Heart right ventricle (tissue), 16 donors: ENCODE data around the gene SERPINB6. TPM values are rescaled to one million over a fixed set of nuclear protein-coding genes. Genes with fewer than 3 reads are reported as not detected.
"Not testable (repeated sequence)": the region's sequence is repeated elsewhere in the genome, so short reads cannot be mapped to it uniquely, and the experiment has no call there.

Experiments used
- ATAC-seq, 8 donors: fragments of 200-7000 bp; cut with Tn5 transposase; one replicate each; pipeline ENCODE4 v1.9.1; 2020; ENCODE audit warnings: mild to moderate bottlenecking in 8 of 8, moderate library complexity in 8 of 8, moderate number of reproducible peaks in 1 of 8
- DNase-seq, 2 donors: peaks; one replicate each; pipeline ENCODE4 v3.0.0-alpha.2; 2020
- H3K27ac ChIP-seq, 10 donors: fragments of 200-600 bp; sonication (generic) in 2 of 10; one replicate each; pipeline versions ENCODE4 v1.5.0 to v1.8.0; 2020 to 2022; ENCODE audit warnings: mild to moderate bottlenecking in 3 of 10
- H3K27me3 ChIP-seq, 7 donors: fragments of 200-600 bp; one replicate each; pipeline ENCODE4 v1.8.0; 2021 to 2022; ENCODE audit warnings: mild to moderate bottlenecking in 2 of 7
- H3K36me3 ChIP-seq, 9 donors: fragments of 200-600 bp; sonication (generic) in 1 of 9; one replicate each; pipeline versions ENCODE4 v1.5.0 to v1.8.0; 2020 to 2022; ENCODE audit warnings: mild to moderate bottlenecking in 2 of 9
- H3K4me1 ChIP-seq, 9 donors: fragments of 200-600 bp; sonication (generic) in 1 of 9; one replicate each; pipeline versions ENCODE4 v1.5.0 to v1.8.0; 2020 to 2022; ENCODE audit warnings: mild to moderate bottlenecking in 4 of 9
- H3K4me3 ChIP-seq, 10 donors: fragments of 200-600 bp; sonication (generic) in 2 of 10; one replicate each; pipeline versions ENCODE4 v1.5.0 to v1.8.0; 2020 to 2022; ENCODE audit warnings: mild to moderate bottlenecking in 7 of 10, moderate library complexity in 2 of 10
- H3K9me3 ChIP-seq, 11 donors: fragments of 200-600 bp in 10 of 11; sonication (generic) in 2 of 11; one replicate each; pipeline versions ENCODE4 v1.5.0 to v1.8.0; 2013 to 2022; ENCODE audit warnings: mild to moderate bottlenecking in 2 of 11, control low read depth in 1 of 11, moderate library complexity in 1 of 11
- whole genome bisulfite sequencing, 2 donors: extraction: QIAGEN DNeasy Blood & Tissue Kit; methylation state at CpG; one replicate each; pipeline ENCODE4 v1.1.7; 2013; ENCODE audit warnings: inconsistent platforms in 1 of 2; 5-methylcytosine and 5-hydroxymethylcytosine counted together
- intact Hi-C, 10 donors: fragments of 100-400 bp; cut with DNase I; formaldehyde crosslinking; loops; one replicate each; pipeline versions ENCODE4 v1.11.1 to v1.14.2; 2022
- polyA plus RNA-seq, 2 donors: library from polyadenylated mRNA; stranded (reverse); fragments of 200-250 nt; gene quantifications; one replicate each; pipeline ENCODE4 v1.2.3, GENCODE V29; 2013
- total RNA-seq, 10 donors: library from RNA; stranded (reverse); fragmentation: NEBNext Ultra II Directional in 3 of 10; extraction: Animal tissue kit (Norgen Biotek cat#: 25700) in 3 of 10; gene quantifications; one replicate each; pipeline versions ENCODE4 v1.2.1 to v1.2.4, GENCODE V29; 2021 to 2023
- TF ChIP-seq, protein P1 (sequence below), 9 donors: fragments of 200-600 bp; sonication (generic) in 2 of 9; IDR thresholded peaks; one replicate each; pipeline versions ENCODE4 v1.5.0 to v1.8.0; 2021 to 2022; ENCODE audit warnings: antibody characterized with exemption in 9 of 9, mild to moderate bottlenecking in 5 of 9, moderate library complexity in 1 of 9
- donor health status: Arrhythmogenic right ventricular cardiomyopathy.
- donor health status: ischemic (EF 13 %, LVEDD 7.1; RV severe dilation, severe dysfunction).
- donor health status: healthy with polysubstance abuse.
- donor health status: DM: no; HTN: yes; CAD: no.
- donor health status: DM: no; HTN: no; CAD: no.
- donor health status: ischemic (EF 25% LVEDD 6.9; RV normal size, moderate dysfunction).
- donor health status: ischemic (EF 25% LVEDD 5.7; RV mildly dilated, moderate dysfunction).
- donor health status: healthy.
- donor health status: DM: yes; HTN: yes; CAD: no.
- donor health status: Ischemic cardiomyopathy.
- donor health status: ischemic (EF 35%, LVEDD 5.7; RV mildly dilated, moderate dysfunction).
- donor health status: nonischemic (EF 11% LVEDD 7.7; RV severe dilation, severe dysfunction).
- donor health status: DM: yes; HTN: yes; CAD: no.
- donor health status: PGD.
- donor health status: ischemic (EF 29% LVEDD 5.4; RV normal size, mild dysfunction).
- donor health status: nonischemic (EF 23%, LVEDD 6.1; RV moderate dilation, normal function).

SERPINB6 gene
- total and polyA plus RNA-seq, 12 donors = 138 to 261 (median 175) TPM

DNA sequence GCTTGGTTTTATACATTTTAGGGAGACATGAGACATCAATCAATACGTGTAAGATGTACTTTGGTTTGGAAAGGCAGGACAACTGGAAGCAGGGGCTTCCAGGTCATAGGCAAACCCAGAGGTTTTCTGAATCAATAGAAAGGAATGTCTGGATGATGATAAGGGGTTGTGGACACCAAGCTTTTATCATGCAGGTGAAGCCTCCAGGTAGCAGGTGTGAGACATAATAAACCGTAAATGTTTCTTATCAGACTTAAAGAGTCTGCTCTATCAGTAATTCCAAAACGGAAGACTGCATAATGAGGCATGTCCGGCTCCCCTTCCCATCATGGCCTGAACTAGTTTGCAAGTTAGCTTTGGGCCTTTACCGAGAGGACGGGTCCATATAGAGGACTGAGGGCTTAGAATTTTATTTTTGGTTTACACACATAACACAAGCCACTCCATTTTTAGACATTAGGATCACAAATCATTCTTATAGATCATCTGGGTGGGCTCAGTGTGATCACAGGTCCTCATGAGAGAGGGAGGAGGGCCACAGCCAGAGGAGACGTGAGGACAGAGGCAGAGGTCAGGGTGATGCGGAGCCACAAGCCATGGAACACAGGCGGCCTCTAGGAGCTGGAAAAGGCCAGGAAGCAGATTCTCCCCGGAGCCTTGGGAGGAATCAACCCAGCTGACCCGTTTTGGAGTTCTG lies 57.6 kb downstream of the SERPINB6 start:
- no peaks in the 10 kb centered on the region for H3K36me3 ChIP-seq
- no peak for DNase-seq
- no peak for ATAC-seq

DNA sequence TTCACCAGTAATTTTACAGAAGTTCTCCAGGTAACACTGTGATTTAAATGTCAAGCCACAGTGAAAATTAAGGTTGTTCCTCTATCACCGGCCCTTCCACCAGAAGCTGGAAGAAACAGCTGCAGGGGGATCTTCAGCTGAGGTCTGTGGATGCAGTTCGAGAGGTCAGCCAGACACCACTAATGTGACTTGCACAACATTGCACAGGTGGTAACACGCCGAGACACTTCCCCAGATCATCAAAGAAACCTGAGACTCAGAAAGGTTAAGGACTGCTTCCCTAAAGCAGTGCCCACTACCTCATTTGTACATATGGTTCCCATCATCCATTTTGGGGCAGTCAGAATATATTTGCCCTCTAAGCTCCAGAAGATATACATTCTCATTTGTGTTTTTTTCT lies 60.2 kb downstream of the SERPINB6 start:
- DNase-seq (no peak), ATAC-seq (no peak)
- Histone ChIP-seq H3K4me1 (peaks cover 0 to 3% (median 0%) of the 10 kb centered on the region in 9 donors), H3K9me3 (no peaks in the 10 kb centered on the region), H3K4me3 (no peak overlapping the region), H3K27me3 (no peaks in the 10 kb centered on the region), H3K27ac (no peak overlapping the region), H3K36me3 (no peaks in the 10 kb centered on the region)
- TF ChIP-seq, protein P1, sequence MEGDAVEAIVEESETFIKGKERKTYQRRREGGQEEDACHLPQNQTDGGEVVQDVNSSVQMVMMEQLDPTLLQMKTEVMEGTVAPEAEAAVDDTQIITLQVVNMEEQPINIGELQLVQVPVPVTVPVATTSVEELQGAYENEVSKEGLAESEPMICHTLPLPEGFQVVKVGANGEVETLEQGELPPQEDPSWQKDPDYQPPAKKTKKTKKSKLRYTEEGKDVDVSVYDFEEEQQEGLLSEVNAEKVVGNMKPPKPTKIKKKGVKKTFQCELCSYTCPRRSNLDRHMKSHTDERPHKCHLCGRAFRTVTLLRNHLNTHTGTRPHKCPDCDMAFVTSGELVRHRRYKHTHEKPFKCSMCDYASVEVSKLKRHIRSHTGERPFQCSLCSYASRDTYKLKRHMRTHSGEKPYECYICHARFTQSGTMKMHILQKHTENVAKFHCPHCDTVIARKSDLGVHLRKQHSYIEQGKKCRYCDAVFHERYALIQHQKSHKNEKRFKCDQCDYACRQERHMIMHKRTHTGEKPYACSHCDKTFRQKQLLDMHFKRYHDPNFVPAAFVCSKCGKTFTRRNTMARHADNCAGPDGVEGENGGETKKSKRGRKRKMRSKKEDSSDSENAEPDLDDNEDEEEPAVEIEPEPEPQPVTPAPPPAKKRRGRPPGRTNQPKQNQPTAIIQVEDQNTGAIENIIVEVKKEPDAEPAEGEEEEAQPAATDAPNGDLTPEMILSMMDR (IDR thresholded peaks at IDR 0.05) = no peak
- WGBS, 2 donors = 86 to 87% methylated on average over 4 of the region's 4 CpGs
- intact Hi-C loops = loop anchor here in 4 of 10 donors (5.0 to 10.0 kb wide), 3 partner anchors 64 to 126 kb away; no protein-coding TSS in a partner anchor

More for the DNA sequence above, 57.6 kb downstream of the SERPINB6 start:
- H3K27me3 ChIP-seq = no peaks in the 10 kb centered on the region
- H3K4me3 ChIP-seq = no peak overlapping the region
- whole genome bisulfite sequencing, 2 donors = 88 to 91% methylated on average over 11 of the region's 11 CpGs
- TF ChIP-seq, protein P1 (IDR thresholded peaks at IDR 0.05) = no peak
- no peak overlapping the region for H3K27ac ChIP-seq
- H3K4me1 ChIP-seq = peaks cover 0 to 7% (median 0%) of the 10 kb centered on the region in 9 donors
- H3K9me3 ChIP-seq = no peaks in the 10 kb centered on the region
- intact Hi-C loops = loop anchor here in 4 of 10 donors (5.0 to 10.0 kb wide), 3 partner anchors 66 to 129 kb away; no protein-coding TSS in a partner anchor

DNA sequence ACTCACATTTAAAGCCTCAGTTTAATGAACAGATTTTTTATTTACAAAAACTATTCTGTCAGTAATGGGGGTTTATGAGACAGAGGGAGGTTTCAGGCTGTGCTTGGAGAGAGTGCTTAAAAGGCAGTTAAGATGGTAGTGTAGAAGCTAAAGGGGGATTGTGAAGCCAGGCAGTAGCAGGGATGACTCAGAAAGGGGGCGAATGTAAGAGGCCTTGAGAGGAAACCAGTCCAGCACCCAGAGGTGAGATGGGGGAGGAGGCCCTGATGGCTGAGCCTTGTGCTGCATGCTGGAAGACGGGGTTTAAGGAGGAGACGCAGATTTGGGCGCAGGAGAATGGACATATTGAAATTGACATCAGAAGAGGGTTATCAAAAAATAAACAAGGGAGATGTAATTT lies 61.6 kb downstream of the SERPINB6 start:
- no peaks in the 10 kb centered on the region for H3K9me3 ChIP-seq
- no peaks in the 10 kb centered on the region for H3K27me3 ChIP-seq
- no peak overlapping the region for H3K27ac ChIP-seq
- intact Hi-C loops = loop anchor here in 6 of 10 donors (5.0 to 10.0 kb wide), 4 partner anchors 55 to 125 kb away; no protein-coding TSS in a partner anchor
- TF ChIP-seq, protein P1 (IDR thresholded peaks at IDR 0.05) = no peak
- no peak overlapping the region for H3K4me3 ChIP-seq
- WGBS, 2 donors = 93 to 98% methylated on average over 4 of the region's 4 CpGs
- DNase-seq (no peak), ATAC-seq (no peak)
- peaks cover 0 to 16% (median 6%) of the 10 kb centered on the region in 9 donors for H3K4me1 ChIP-seq
- no peaks in the 10 kb centered on the region for H3K36me3 ChIP-seq

DNA sequence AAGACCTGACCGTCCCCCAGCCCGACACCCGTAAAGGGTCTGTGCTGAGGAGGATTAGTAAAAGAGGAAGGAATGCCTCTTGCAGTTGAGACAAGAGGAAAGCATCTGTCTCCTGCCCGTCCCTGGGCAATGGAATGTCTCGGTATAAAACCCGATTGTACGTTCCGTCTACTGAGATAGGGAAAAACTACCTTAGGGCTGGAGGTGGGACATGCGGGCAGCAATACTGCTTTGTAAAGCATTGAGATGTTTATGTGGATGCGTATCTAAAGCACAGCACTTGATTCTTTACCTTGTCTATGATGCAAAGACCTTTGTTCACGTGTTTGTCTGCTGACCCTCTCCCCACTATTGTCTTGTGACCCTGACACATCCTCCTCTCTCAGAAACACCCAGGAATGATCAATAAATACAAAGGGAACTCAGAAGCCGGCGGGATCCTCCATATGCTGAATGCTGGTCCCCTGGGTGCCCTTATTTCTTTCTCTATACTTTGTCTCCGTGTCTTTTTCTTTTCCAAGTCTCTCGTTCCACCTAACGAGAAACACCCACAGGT lies 62.2 kb downstream of the SERPINB6 start:
- intact Hi-C loops = loop anchor here in 4 of 10 donors (10.0 kb wide), 1 partner anchor 54 kb away; no protein-coding TSS in a partner anchor
- not testable (repeated sequence) for H3K36me3 ChIP-seq, DNase-seq, H3K4me3 ChIP-seq, ATAC-seq, H3K9me3 ChIP-seq, H3K27me3 ChIP-seq, H3K27ac ChIP-seq
- WGBS, 2 donors = 76 to 80% methylated on average over 16 of the region's 16 CpGs
- H3K4me1 ChIP-seq = peaks cover 0 to 16% (median 6%) of the 10 kb centered on the region in 9 donors

DNA sequence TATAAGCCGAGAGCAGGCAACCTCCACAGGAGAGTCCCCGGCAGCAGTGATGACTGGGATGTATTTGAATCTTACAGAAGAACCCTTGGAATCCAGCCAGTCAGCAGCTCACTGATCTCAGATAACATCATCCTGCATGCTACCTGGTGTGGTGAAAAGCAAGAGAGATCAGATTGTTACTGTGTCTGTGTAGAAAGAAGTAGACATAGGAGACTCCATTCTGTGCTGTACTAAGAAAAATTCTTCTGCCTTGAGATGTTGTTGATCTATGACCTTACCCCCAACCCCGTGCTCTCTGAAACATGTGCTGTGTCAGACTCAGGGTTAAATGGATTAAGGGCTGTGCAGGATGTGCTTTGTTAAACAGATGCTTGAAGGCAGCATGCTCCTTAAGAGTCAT lies 62.9 kb downstream of the SERPINB6 start:
- 61 to 68% methylated on average over 3 of the region's 3 CpGs for WGBS, 2 donors
- ATAC-seq = not testable (repeated sequence)
- intact Hi-C loops = loop anchor here in 4 of 10 donors (10.0 kb wide), 1 partner anchor 54 kb away; no protein-coding TSS in a partner anchor

DNA sequence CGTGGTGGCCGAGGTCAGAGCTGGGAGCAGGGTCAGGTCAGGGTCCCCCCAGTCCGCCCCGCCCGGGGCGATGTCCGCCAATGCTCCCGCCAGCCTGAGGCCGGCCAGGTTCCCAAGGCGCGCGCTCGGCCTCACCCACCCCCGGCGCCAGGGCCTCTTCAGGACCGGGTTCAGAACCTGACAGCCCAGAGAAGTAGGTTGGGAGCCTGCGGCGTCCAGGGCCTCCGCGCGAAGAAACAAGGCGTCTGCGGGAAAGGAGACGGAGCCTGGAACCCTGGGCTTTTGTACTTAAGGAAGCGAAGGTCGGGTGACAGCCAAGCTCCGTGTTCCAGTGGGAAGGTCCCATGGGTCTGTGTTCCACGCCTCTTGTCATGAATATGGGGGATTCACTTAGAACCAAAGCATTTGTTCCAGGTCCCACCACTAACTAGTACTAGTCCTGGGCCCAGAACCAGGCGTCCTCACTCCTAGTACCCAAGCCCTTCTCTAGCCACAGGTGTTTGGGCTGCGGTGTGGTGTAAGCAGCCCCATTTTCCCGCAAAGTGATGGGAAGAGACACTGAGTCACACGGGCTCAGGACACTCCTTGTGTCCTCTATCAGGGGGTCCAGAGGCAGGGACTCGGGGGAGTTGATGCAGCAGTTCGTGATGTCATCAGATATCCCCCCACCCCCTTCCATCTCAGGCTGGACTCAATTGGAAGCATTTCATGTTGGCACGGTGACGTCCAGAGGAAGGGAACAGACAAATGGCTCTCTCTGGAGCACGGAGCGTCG lies 67.8 kb downstream of the SERPINB6 start:
- H3K9me3 ChIP-seq, DNase-seq, H3K27me3 ChIP-seq: not testable (repeated sequence)
- Histone ChIP-seq H3K4me3 (peak overlapping the region; percentile 58 to 94 (median 76)), H3K36me3 (peaks cover 0 to 19% (median 4%) of the 10 kb centered on the region in 9 donors), H3K27ac (peak overlapping the region; percentile 84 to 95 (median 92)), H3K4me1 (peaks cover 0 to 45% (median 29%) of the 10 kb centered on the region in 9 donors)
- peak in 5 of 8 donors; percentile 65 to 83 (median 72) for ATAC-seq
- 24 to 37% methylated on average over 21 to 31 of the region's 39 CpGs for WGBS, 2 donors
- intact Hi-C loops = loop anchor here in 7 of 10 donors (5.0 to 10.0 kb wide), 3 partner anchors 46 to 51 kb away; no protein-coding TSS in a partner anchor

More for the DNA sequence above, 62.9 kb downstream of the SERPINB6 start:
- peaks cover 0 to 16% (median 6%) of the 10 kb centered on the region in 9 donors for H3K4me1 ChIP-seq
- not testable (repeated sequence) for H3K27ac ChIP-seq, DNase-seq, H3K27me3 ChIP-seq, H3K36me3 ChIP-seq, H3K9me3 ChIP-seq, H3K4me3 ChIP-seq
